ENCODE measurements around the gene NFATC1. TPM values are rescaled to one million over a fixed set of nuclear protein-coding genes. Genes with fewer than 3 reads are reported as not detected.

Gene NFATC1
- total and polyA plus RNA-seq, 4 donors: 4.6 to 8.0 (median 6.8) TPM

DNA sequence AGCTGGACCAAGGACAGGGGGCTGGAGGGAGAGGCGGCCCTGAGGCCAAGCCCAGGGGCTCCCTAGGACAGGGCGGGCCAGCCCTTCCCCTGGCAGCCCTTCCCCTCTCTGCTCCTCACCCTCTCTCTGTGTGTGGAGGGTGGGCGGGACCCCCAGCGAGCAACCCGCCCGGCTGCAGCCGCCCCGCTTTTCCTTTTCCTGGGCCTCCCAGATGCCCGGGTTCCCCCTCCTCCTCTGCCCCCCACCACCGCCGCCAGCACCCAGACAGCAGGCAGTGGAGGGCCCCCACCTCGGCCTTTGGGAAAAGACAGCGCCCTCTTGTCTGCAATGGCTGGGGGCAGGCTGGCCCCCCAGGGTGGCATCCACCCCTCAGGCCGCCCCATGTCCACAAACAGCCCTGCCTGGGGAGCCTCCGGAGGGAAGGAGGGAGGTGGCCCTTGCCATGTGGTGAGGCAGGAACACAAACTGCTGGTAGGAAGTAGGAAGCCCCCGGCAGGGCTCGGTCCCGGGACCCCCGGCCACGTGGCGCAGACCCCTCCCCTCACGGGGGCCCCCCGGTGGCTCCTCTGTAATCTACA lies 148.7 kb downstream of the NFATC1 start:
- no peak for DNase-seq (ENCODE audit: low read depth in 4 of 6, low spot score in 6 of 6)
- H3K27ac ChIP-seq (ENCODE audit: low read depth, low read length): peak overlapping the region; percentile 15
- WGBS (ENCODE audit: insufficient coverage): 57% methylated on average over 13 of the region's 23 CpGs

DNA sequence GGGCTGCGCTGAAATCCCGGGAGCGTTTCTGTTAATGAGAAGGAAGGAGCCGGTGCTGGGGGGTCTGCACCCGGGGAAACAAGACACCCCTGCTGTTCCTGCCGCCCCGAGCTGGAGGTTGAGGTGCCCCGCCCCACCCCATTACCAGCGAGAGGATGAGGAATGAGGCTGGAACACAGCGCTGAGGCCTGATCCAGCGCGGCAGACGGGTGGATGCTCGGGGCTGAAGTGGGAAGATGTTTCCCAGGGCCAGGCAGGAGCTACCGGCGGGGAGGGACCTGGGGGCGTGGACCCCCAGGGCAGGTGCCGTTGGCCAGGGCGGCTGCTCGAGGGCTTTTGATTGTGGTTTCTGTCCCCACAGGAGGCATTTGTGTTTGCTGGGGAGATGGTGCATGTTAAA lies 149.5 kb downstream of the NFATC1 start:
- no peaks in the 10 kb centered on the region for H3K9me3 ChIP-seq (ENCODE audit: control insufficient read depth, insufficient read depth, low read length)
- H3K36me3 ChIP-seq (ENCODE audit: control insufficient read depth, insufficient read depth, low read length): peaks cover 3% of the 10 kb centered on the region
- 88% methylated on average over 10 of the region's 20 CpGs for WGBS (ENCODE audit: insufficient coverage)
- DNase-seq (ENCODE audit: low read depth in 4 of 6, low spot score in 6 of 6): no peak
- H3K27ac ChIP-seq (ENCODE audit: low read depth, low read length): peak overlapping the region; percentile 15
- peaks cover 52% of the 10 kb centered on the region for H3K4me1 ChIP-seq (ENCODE audit: control insufficient read depth, insufficient read depth, low read length)
- no peak overlapping the region for H3K4me3 ChIP-seq (ENCODE audit: low read depth, low read length)
- H3K27me3 ChIP-seq (ENCODE audit: control insufficient read depth, insufficient read depth, low read length): no peaks in the 10 kb centered on the region

More for the DNA sequence above, 148.7 kb downstream of the NFATC1 start:
- Histone ChIP-seq H3K27me3 (ENCODE audit: control insufficient read depth, insufficient read depth, low read length) (no peaks in the 10 kb centered on the region), H3K4me1 (ENCODE audit: control insufficient read depth, insufficient read depth, low read length) (peaks cover 55% of the 10 kb centered on the region), H3K36me3 (ENCODE audit: control insufficient read depth, insufficient read depth, low read length) (peaks cover 3% of the 10 kb centered on the region), H3K4me3 (ENCODE audit: low read depth, low read length) (no peak overlapping the region), H3K9me3 (ENCODE audit: control insufficient read depth, insufficient read depth, low read length) (no peaks in the 10 kb centered on the region)

DNA sequence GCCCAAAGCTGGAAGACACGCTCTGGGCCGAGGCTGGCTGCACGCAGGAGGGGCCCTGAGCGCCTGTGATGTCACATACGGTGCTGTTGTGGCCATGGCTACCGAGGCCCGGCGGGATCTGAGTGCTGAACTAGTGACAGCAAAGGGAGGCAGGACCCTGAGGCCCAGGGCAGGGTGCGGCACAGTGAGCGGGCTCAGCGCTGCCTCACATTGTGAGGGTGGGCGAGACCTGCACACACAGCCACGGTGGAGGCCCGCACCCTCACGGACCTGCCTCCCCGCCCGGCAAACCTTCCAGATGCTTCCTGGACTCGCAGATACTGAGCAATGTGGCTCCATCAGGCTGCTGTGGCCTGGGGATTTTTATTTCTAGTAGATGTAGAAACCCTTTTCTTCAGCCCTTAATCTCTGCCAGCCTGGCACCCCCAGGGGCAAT lies 150.0 kb downstream of the NFATC1 start:
- DNase-seq (ENCODE audit: low read depth in 4 of 6, low spot score in 6 of 6): no peak
- no peaks in the 10 kb centered on the region for H3K9me3 ChIP-seq (ENCODE audit: control insufficient read depth, insufficient read depth, low read length)

DNA sequence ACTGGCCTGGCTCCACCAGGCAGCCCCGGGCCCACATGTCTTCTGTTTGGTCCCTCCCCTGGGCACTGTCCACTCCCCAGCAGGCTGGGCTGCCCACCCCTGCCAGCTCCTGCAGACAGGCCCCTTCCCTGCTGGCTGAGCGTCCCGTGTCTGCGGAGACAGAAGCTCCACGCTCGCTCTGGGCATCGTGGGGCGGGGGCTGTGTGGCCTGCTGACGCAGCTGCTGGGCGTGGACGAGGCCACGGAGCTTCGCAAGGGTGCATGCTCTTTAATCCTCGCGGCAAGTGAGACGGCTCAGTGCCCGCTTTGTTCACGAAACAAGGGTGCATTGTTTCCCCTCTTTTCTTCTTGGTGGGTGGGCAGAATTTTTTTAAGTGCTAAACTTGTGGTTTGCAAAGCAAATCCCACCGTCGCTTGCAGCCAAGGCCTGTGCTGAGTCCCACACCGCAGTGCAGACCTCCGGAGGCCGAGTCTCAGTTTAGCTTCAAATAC lies 151.1 kb downstream of the NFATC1 start:
- peaks cover 3% of the 10 kb centered on the region for H3K36me3 ChIP-seq (ENCODE audit: control insufficient read depth, insufficient read depth, low read length)
- H3K4me1 ChIP-seq (ENCODE audit: control insufficient read depth, insufficient read depth, low read length): peaks cover 44% of the 10 kb centered on the region
- H3K4me3 ChIP-seq (ENCODE audit: low read depth, low read length): no peak overlapping the region
- peak in 2 of 6 donors; percentile 50 to 61 for DNase-seq (ENCODE audit: low read depth in 4 of 6, low spot score in 6 of 6)
- WGBS (ENCODE audit: insufficient coverage): 19% methylated on average over 23 of the region's 23 CpGs
- H3K9me3 ChIP-seq (ENCODE audit: control insufficient read depth, insufficient read depth, low read length): no peaks in the 10 kb centered on the region
- H3K27me3 ChIP-seq (ENCODE audit: control insufficient read depth, insufficient read depth, low read length): no peaks in the 10 kb centered on the region
- H3K27ac ChIP-seq (ENCODE audit: low read depth, low read length): peak overlapping the region; percentile 78

More for the DNA sequence above, 150.0 kb downstream of the NFATC1 start:
- H3K27me3 ChIP-seq (ENCODE audit: control insufficient read depth, insufficient read depth, low read length): no peaks in the 10 kb centered on the region
- WGBS (ENCODE audit: insufficient coverage): 92% methylated on average over 10 of the region's 18 CpGs
- H3K4me3 ChIP-seq (ENCODE audit: low read depth, low read length): no peak overlapping the region
- peaks cover 47% of the 10 kb centered on the region for H3K4me1 ChIP-seq (ENCODE audit: control insufficient read depth, insufficient read depth, low read length)
- H3K27ac ChIP-seq (ENCODE audit: low read depth, low read length): no peak overlapping the region
- H3K36me3 ChIP-seq (ENCODE audit: control insufficient read depth, insufficient read depth, low read length): peaks cover 3% of the 10 kb centered on the region

DNA sequence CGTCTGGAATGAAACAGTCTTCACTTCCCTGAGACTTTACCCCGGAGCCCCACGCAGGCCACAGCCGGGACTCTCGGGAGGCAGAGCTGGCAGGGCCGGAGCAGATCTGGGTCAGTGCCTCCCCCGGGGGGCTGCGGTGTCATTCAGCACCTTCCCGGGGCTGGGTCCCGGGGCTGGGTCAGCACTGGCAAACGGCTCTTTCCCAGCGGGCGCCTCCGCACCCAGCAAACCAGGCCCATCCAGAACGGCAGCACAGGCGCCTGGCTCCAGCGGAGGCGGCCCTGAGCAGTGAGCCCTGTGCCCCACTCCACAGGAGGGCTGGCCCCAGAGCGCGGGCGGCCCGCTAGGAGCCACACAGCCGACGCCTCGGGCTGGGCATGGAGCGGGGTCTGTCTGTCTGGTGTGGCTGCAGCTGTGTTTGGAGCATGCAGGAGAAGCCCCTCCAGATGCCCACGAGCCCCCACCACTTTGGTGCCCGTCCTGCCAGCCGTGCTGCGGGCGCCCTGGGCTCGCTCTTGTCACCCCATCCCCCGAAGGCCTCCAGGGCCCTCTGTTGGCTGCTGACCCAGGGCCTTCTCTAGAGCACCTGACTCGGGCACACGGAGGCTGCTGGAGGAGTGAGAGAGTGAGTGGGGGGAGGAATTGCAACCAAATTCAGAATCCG lies 151.8 kb downstream of the NFATC1 start:
- H3K27me3 ChIP-seq (ENCODE audit: control insufficient read depth, insufficient read depth, low read length): no peaks in the 10 kb centered on the region
- peak overlapping the region; percentile 78 for H3K27ac ChIP-seq (ENCODE audit: low read depth, low read length)
- H3K36me3 ChIP-seq (ENCODE audit: control insufficient read depth, insufficient read depth, low read length): peaks cover 3% of the 10 kb centered on the region
- no peaks in the 10 kb centered on the region for H3K9me3 ChIP-seq (ENCODE audit: control insufficient read depth, insufficient read depth, low read length)
- no peak overlapping the region for H3K4me3 ChIP-seq (ENCODE audit: low read depth, low read length)
- peaks cover 44% of the 10 kb centered on the region for H3K4me1 ChIP-seq (ENCODE audit: control insufficient read depth, insufficient read depth, low read length)
- no peak for DNase-seq (ENCODE audit: low read depth in 4 of 6, low spot score in 6 of 6)
- WGBS (ENCODE audit: insufficient coverage): 47% methylated on average over 27 of the region's 36 CpGs

DNA sequence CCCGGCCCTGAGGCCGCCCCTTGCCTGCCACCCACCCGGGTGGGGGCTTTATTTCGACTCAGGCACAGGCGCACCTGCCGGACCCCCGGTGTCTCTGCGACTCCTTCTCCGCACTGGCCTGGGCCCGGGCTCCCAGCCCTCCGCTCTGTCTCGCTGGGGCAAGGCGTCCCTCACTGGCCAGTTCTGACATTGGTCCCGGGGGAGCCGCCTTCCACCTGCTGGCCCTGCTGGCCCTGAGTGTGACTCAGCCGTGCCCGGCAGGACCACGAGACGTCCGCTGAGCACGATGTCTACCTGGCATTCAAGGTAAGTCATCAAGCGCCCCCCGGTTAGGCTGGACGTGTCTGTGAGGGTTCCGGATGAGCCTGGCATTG lies 152.3 kb downstream of the NFATC1 start:
- Histone ChIP-seq H3K36me3 (ENCODE audit: control insufficient read depth, insufficient read depth, low read length) (peaks cover 3% of the 10 kb centered on the region), H3K9me3 (ENCODE audit: control insufficient read depth, insufficient read depth, low read length) (no peaks in the 10 kb centered on the region), H3K4me1 (ENCODE audit: control insufficient read depth, insufficient read depth, low read length) (peaks cover 44% of the 10 kb centered on the region), H3K27ac (ENCODE audit: low read depth, low read length) (no peak overlapping the region), H3K27me3 (ENCODE audit: control insufficient read depth, insufficient read depth, low read length) (no peaks in the 10 kb centered on the region), H3K4me3 (ENCODE audit: low read depth, low read length) (no peak overlapping the region)
- WGBS (ENCODE audit: insufficient coverage): 95% methylated on average over 24 of the region's 25 CpGs
- DNase-seq (ENCODE audit: low read depth in 4 of 6, low spot score in 6 of 6): no peak

DNA sequence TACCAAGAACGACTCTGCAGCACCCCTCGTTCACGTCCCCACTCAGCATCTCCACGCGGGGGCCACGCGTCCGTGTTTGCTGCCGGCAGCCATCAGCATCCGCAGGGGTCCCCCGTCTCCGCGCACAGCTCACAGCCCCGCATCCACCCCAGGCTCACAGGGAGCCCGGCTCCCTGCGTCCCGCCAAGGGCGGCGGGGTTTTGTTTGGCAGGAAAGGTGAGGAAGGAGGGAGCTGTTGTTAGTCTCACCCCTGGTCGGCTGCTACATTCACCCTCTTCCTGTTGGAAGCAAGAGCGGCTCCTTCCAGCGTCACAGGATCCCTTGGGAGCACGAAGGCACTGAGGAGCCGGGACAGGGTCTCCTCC lies 152.9 kb downstream of the NFATC1 start:
- H3K4me3 ChIP-seq (ENCODE audit: low read depth, low read length): no peak overlapping the region
- H3K4me1 ChIP-seq (ENCODE audit: control insufficient read depth, insufficient read depth, low read length): peaks cover 44% of the 10 kb centered on the region
- WGBS (ENCODE audit: insufficient coverage): 94% methylated on average over 19 of the region's 24 CpGs
- H3K27me3 ChIP-seq (ENCODE audit: control insufficient read depth, insufficient read depth, low read length): no peaks in the 10 kb centered on the region
- H3K9me3 ChIP-seq (ENCODE audit: control insufficient read depth, insufficient read depth, low read length): no peaks in the 10 kb centered on the region
- no peak overlapping the region for H3K27ac ChIP-seq (ENCODE audit: low read depth, low read length)
- no peak for DNase-seq (ENCODE audit: low read depth in 4 of 6, low spot score in 6 of 6)
- H3K36me3 ChIP-seq (ENCODE audit: control insufficient read depth, insufficient read depth, low read length): peaks cover 3% of the 10 kb centered on the region

DNA sequence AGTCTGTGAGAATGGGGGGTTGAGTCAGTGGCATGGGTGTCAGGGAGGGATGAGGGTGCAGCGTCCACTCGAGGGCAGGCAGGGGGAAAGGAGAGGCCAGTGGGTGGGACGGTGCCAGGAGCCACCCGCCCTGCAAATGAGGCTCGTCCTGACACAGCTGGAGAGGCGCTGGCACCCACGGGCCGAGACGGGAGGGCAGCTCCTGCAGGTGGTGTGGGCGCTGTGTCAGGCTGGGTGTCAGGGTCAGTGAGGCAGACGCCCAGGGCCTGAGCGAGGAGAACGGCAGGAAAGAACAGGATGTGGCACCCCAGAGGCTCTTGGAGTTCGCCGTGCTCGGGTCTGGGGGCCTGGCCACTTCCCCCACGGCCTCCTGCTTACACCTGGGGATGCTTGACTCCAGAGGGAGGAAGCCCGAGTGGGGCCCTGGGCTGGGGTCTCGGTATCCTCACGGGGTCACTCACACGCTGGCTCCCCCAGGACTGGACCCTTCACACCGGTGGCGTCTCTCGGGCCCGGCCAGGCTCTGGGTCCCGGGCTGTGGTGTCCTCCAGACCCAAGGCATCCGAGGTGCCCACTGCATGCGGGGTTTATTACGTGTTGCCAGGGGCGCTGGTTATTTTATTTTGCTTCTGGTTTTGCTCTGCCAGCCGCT lies 153.4 kb downstream of the NFATC1 start:
- 91% methylated on average over 31 of the region's 31 CpGs for WGBS (ENCODE audit: insufficient coverage)
- Histone ChIP-seq H3K4me1 (ENCODE audit: control insufficient read depth, insufficient read depth, low read length) (peaks cover 39% of the 10 kb centered on the region), H3K9me3 (ENCODE audit: control insufficient read depth, insufficient read depth, low read length) (no peaks in the 10 kb centered on the region), H3K27me3 (ENCODE audit: control insufficient read depth, insufficient read depth, low read length) (no peaks in the 10 kb centered on the region), H3K36me3 (ENCODE audit: control insufficient read depth, insufficient read depth, low read length) (peaks cover 3% of the 10 kb centered on the region), H3K4me3 (ENCODE audit: low read depth, low read length) (no peak overlapping the region), H3K27ac (ENCODE audit: low read depth, low read length) (no peak overlapping the region)
- no peak for DNase-seq (ENCODE audit: low read depth in 4 of 6, low spot score in 6 of 6)

DNA sequence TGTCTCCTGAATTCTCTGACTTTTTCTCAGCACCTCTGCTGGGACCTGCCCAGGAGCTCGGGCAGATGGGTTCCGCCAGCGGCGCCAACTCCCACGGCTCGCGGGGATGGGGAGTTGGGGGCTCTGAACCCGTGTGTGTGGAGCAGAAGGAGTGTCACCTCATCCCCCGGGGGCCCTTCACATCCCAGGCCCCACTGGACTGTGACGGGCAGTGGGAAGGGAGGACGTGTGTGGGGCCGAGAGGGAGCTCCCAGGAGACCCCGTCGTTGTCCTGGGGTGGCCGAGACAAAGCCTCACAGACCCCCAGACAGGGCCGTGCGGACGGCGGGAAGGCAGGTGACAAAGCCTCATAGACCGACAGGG lies 153.9 kb downstream of the NFATC1 start:
- DNase-seq (ENCODE audit: low read depth in 4 of 6, low spot score in 6 of 6): no peak
- Histone ChIP-seq H3K4me1 (ENCODE audit: control insufficient read depth, insufficient read depth, low read length) (peaks cover 35% of the 10 kb centered on the region), H3K9me3 (ENCODE audit: control insufficient read depth, insufficient read depth, low read length) (no peaks in the 10 kb centered on the region), H3K4me3 (ENCODE audit: low read depth, low read length) (no peak overlapping the region), H3K27me3 (ENCODE audit: control insufficient read depth, insufficient read depth, low read length) (no peaks in the 10 kb centered on the region), H3K36me3 (ENCODE audit: control insufficient read depth, insufficient read depth, low read length) (peaks cover 3% of the 10 kb centered on the region), H3K27ac (ENCODE audit: low read depth, low read length) (no peak overlapping the region)
- WGBS (ENCODE audit: insufficient coverage): 86% methylated on average over 5 of the region's 20 CpGs

Measured in spinal cord (tissue), 10 donors.